HG03064 (cell line): ENCODE results near the gene MICA.
"Not testable (repeated sequence)": the region's sequence is repeated elsewhere in the genome, so short reads cannot be mapped to it uniquely, and the experiment has no call there.

ENCODE experiments used
- ATAC-seq: cut with Tn5 transposase; IDR thresholded peaks from one replicate; pipeline ENCODE4 v1.9.1; 2021; ENCODE audit warnings: low read depth; ENCODE audit not compliant: unreplicated experiment

The MICA gene

GRCh38 chr6:31403283-31404060, at the start of gene MICA:
TSS of gene MICA (plus strand) at chr6:31403595. CDS start at chr6:31403633, 38 bp downstream.
- no peak for ATAC-seq

- no peak for ATAC-seq
Measured at GRCh38 chr6:31354158-31354863, 49.1 kb upstream of the MICA start.

- ATAC-seq = no peak
Measured at GRCh38 chr6:31354864-31355582, 48.4 kb upstream of the MICA start.

GRCh38 chr6:31355583-31355948, 47.8 kb upstream of the MICA start:
- no peak for ATAC-seq

- ATAC-seq = no peak
Measured at GRCh38 chr6:31356216-31356945, 47.0 kb upstream of the MICA start.

- peak; percentile 71 for ATAC-seq
Measured at GRCh38 chr6:31356946-31357466, 46.4 kb upstream of the MICA start, which contains the start of gene HLA-B. TSS of gene HLA-B (minus strand) at chr6:31357179. CDS start at chr6:31357158, 21 bp downstream.

GRCh38 chr6:31357886-31358285, 45.5 kb upstream of the MICA start:
- no peak for ATAC-seq

GRCh38 chr6:31358302-31358701, 45.1 kb upstream of the MICA start:
- ATAC-seq = no peak

- no peak for ATAC-seq
Measured at GRCh38 chr6:31359581-31359980, 43.8 kb upstream of the MICA start.

GRCh38 chr6:31362751-31363150, 40.6 kb upstream of the MICA start:
- ATAC-seq = no peak

GRCh38 chr6:31363811-31364210, 39.6 kb upstream of the MICA start:
- ATAC-seq = no peak

GRCh38 chr6:31365864-31366263, 37.5 kb upstream of the MICA start:
- ATAC-seq = no peak

- ATAC-seq = peak; percentile 75
Measured at GRCh38 chr6:31366693-31367470, 36.5 kb upstream of the MICA start.

GRCh38 chr6:31368461-31368860, 34.9 kb upstream of the MICA start:
- ATAC-seq = no peak

- not testable (repeated sequence) for ATAC-seq
Measured at GRCh38 chr6:31374118-31374517, 29.3 kb upstream of the MICA start.

GRCh38 chr6:31375699-31376098, 27.7 kb upstream of the MICA start:
- ATAC-seq = no peak

GRCh38 chr6:31377029-31377428, 26.4 kb upstream of the MICA start:
- no peak for ATAC-seq

- no peak for ATAC-seq
Measured at GRCh38 chr6:31378062-31378720, 25.2 kb upstream of the MICA start.

- ATAC-seq = no peak
Measured at GRCh38 chr6:31378721-31379103, 24.7 kb upstream of the MICA start.
